MCF 10A (cell line): ENCODE results near the gene LAYN. TPM values are rescaled to one million over a fixed set of nuclear protein-coding genes. Genes with fewer than 3 reads are reported as not detected.

Experiments used
- BruUV-seq: library from RNA; stranded (reverse); fragments of 400-500 nt; replicated peaks from 2 replicates; lab custom pipeline; 2021; lab: Mats Ljungman, UMichigan
- CTCF ChIA-PET: fragments of 300-600 bp; sonication (Branson Sonifier 250); formaldehyde crosslinking; extraction: SDS; loops from one replicate; lab custom pipeline; 2021; ENCODE audit warnings: antibody characterized with exemption, inconsistent platforms; lab: Yijun Ruan, JAX
- POLR2A ChIA-PET: fragments of 300-600, 350-650 bp; sonication (Branson Sonifier 250); formaldehyde crosslinking; extraction: SDS; loops from one replicate; lab custom pipeline; 2020; ENCODE audit warnings: antibody characterized with exemption, inconsistent platforms; lab: Yijun Ruan, JAX
- DNase-seq: peaks from one replicate; pipeline ENCODE4 v3.0.0-alpha.2; 2018; ENCODE audit not compliant: unreplicated experiment
- H3K27ac Mint-ChIP-seq: one replicate; pipeline ENCODE4 v1.8.0; 2022; ENCODE audit warnings: mild to moderate bottlenecking, low read depth, mixed read lengths; ENCODE audit not compliant: unreplicated experiment
- H3K27me3 Mint-ChIP-seq: one replicate; pipeline ENCODE4 v1.8.0; 2022; ENCODE audit warnings: mixed read lengths; ENCODE audit not compliant: insufficient read depth, unreplicated experiment
- H3K36me3 Mint-ChIP-seq: one replicate; pipeline ENCODE4 v1.8.0; 2022; ENCODE audit warnings: mild to moderate bottlenecking, moderate library complexity, mixed read lengths; ENCODE audit not compliant: insufficient read depth, unreplicated experiment
- H3K4me1 Mint-ChIP-seq: one replicate; pipeline ENCODE4 v1.8.0; 2022; ENCODE audit warnings: mixed read lengths; ENCODE audit not compliant: insufficient read depth, unreplicated experiment
- H3K4me3 Mint-ChIP-seq: one replicate; pipeline ENCODE4 v1.8.0; 2022; ENCODE audit warnings: mild to moderate bottlenecking, moderate library complexity, mixed read lengths; ENCODE audit not compliant: unreplicated experiment
- H3K9me3 Mint-ChIP-seq: one replicate; pipeline ENCODE4 v1.8.0; 2022; ENCODE audit warnings: mixed read lengths; ENCODE audit not compliant: unreplicated experiment
- intact Hi-C: fragments of 100-400 bp; cut with micrococcal nuclease; formaldehyde crosslinking; loops from 2 replicates; pipeline ENCODE4 v1.14.1; 2022
- total RNA-seq: library from RNA; stranded (reverse); gene quantifications from 2 replicates; pipeline ENCODE4 v1.2.3, GENCODE V29; 2022
- TF ChIP-seq, protein P1 (sequence below): fragments of 200-600 bp; IDR thresholded peaks from one replicate; pipeline ENCODE4 v1.8.0; 2022; ENCODE audit warnings: antibody characterized with exemption, mild to moderate bottlenecking; ENCODE audit not compliant: unreplicated experiment

LAYN gene
- total RNA-seq, 1 experiment from 2014 or later, result not detected

DNA sequence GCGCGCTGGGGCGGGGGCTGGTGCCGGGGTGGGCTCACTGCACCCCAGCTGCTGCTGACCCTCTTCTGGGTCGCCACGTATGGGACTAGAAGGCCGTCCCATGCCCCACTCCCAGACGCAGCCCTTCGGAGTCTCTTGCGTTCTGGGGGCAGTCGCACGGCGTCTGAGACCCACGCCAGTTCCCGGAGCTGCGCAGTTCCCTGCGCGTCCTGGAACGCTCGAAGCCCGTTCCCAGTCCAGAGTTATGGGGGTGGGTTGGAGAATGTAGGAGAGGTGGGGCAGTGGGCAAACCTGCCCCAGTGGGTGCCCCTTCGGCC lies 375 bp downstream of the LAYN start:
- no TSS peak for BruUV-seq
- H3K4me1 Mint-ChIP-seq, result peaks cover 6% of the 10 kb centered on the region

GRCh38 chr11:111541254-111542061 lies 938 bp downstream of the LAYN start:
- ChIA-PET CTCF (interaction anchor here (0.6 to 1.1 kb wide), 3 partner anchors 13 to 225 kb away, joined by 3 read pairs; no protein-coding TSS in a partner anchor), POLR2A (interaction anchor here (0.6 to 1.4 kb wide), 3 partner anchors 8 to 31 kb away, joined by 3 to 4 read pairs (median 3); no protein-coding TSS in a partner anchor)
- no peak overlapping the region for H3K4me3 Mint-ChIP-seq
- DNase-seq, result no peak
- H3K27me3 Mint-ChIP-seq, result no peaks in the 10 kb centered on the region
- BruUV-seq, result no TSS peak
- H3K4me1 Mint-ChIP-seq, result peaks cover 6% of the 10 kb centered on the region
- H3K36me3 Mint-ChIP-seq, result no peaks in the 10 kb centered on the region
- intact Hi-C loops, result no loop called here
- no peak overlapping the region for H3K27ac Mint-ChIP-seq
- H3K9me3 Mint-ChIP-seq, result peaks cover 6% of the 10 kb centered on the region
- TF ChIP-seq, protein P1, sequence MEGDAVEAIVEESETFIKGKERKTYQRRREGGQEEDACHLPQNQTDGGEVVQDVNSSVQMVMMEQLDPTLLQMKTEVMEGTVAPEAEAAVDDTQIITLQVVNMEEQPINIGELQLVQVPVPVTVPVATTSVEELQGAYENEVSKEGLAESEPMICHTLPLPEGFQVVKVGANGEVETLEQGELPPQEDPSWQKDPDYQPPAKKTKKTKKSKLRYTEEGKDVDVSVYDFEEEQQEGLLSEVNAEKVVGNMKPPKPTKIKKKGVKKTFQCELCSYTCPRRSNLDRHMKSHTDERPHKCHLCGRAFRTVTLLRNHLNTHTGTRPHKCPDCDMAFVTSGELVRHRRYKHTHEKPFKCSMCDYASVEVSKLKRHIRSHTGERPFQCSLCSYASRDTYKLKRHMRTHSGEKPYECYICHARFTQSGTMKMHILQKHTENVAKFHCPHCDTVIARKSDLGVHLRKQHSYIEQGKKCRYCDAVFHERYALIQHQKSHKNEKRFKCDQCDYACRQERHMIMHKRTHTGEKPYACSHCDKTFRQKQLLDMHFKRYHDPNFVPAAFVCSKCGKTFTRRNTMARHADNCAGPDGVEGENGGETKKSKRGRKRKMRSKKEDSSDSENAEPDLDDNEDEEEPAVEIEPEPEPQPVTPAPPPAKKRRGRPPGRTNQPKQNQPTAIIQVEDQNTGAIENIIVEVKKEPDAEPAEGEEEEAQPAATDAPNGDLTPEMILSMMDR, result no peak

More for the DNA sequence above, 375 bp downstream of the LAYN start:
- H3K27me3 Mint-ChIP-seq, result no peaks in the 10 kb centered on the region
- H3K9me3 Mint-ChIP-seq, result peaks cover 6% of the 10 kb centered on the region
- no peak overlapping the region for H3K4me3 Mint-ChIP-seq
- no peaks in the 10 kb centered on the region for H3K36me3 Mint-ChIP-seq
- intact Hi-C loops, result no loop called here
- CTCF ChIA-PET, result no interaction called here
- POLR2A ChIA-PET, result interaction anchor here (1.4 kb wide), 1 partner anchor 16 kb away, joined by 3 read pairs; no protein-coding TSS in a partner anchor
- no peak overlapping the region for H3K27ac Mint-ChIP-seq
- no peak for DNase-seq
- TF ChIP-seq, protein P1, result no peak

DNA sequence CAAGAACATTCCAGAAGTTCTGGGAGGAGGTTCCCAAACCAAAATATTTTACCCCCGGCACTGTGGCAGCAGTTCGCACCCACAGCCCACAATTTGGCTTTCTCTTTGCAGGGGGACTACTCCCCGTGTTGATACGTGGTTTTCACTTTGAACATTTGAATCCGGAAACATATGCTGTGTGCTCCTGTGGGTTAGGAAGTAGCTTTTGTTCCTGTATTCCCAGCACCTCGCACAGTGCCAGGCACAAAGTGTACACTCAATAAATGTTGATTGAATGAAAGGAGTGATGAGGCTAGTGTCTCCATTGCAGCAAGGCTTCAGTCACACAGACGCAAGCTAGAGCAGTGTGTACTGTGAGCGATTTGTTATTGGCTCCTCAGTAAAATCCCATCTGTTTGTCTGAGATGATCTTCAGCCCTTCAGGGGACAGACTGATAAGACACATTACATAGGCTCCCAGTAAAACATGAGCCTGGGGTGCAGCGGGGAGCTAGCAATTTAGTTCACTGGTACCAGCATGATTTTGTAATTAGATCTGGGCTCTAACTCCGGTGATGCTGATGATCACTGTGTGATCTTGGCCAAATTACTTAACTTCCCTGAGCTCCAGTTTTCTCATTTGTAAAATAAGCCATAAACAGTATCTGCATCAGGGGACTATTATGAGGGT lies 2.2 kb downstream of the LAYN start:
- Mint-ChIP-seq H3K36me3 (no peaks in the 10 kb centered on the region), H3K9me3 (peaks cover 6% of the 10 kb centered on the region), H3K4me1 (peaks cover 6% of the 10 kb centered on the region), H3K27ac (no peak overlapping the region), H3K27me3 (no peaks in the 10 kb centered on the region), H3K4me3 (no peak overlapping the region)
- TF ChIP-seq, protein P1, result no peak
- BruUV-seq, result no TSS peak
- ChIA-PET POLR2A (interaction anchor here (0.5 to 1.1 kb wide), 3 partner anchors 10 to 33 kb away, joined by 3 read pairs; no protein-coding TSS in a partner anchor), CTCF (interaction anchor here (1.1 to 1.3 kb wide), 2 partner anchors 44 to 88 kb away, joined by 3 read pairs; no protein-coding TSS in a partner anchor)
- DNase-seq, result no peak
- intact Hi-C loops, result no loop called here

DNA sequence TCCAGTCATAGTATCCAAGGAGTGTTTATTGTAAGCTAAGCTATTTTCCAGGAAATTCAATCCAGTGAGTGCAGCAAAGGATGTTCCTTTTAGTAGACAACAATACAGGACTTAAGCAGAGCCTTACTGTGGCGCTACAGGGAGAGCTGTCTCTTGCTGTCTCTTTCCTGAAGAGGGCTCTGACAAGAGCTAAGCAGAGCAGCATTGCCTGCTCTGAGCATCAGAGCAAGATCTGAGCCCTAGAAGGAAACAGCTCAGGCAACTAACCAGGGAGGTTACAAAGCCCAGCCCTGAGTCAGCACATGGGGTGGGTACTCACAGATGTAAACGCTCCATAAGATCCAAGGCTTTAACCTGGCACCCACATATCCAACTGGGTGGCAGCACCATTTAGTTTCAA lies 8.0 kb downstream of the LAYN start:
- Mint-ChIP-seq H3K27me3 (no peaks in the 10 kb centered on the region), H3K9me3 (no peaks in the 10 kb centered on the region), H3K4me3 (no peak overlapping the region), H3K4me1 (no peaks in the 10 kb centered on the region), H3K27ac (no peak overlapping the region), H3K36me3 (no peaks in the 10 kb centered on the region)
- no TSS peak for BruUV-seq
- no peak for DNase-seq
- CTCF ChIA-PET, result interaction anchor here (0.6 to 0.8 kb wide), 2 partner anchors 228 to 1519 kb away, joined by 3 to 4 read pairs; no protein-coding TSS in a partner anchor
- POLR2A ChIA-PET, result no interaction called here
- TF ChIP-seq, protein P1, result no peak
- intact Hi-C loops, result no loop called here
